HepG2 (cell line): ENCODE measurements around the gene KRTAP10-11.

ENCODE experiments used
- BHLHE40 ChIP-seq: IDR thresholded peaks from 2 replicates; pipeline ENCODE4 v1.6.1; 2011; ENCODE audit warnings: low read length, improper control_type of control experiment
- CHCHD3 ChIP-seq: sonication (generic); formaldehyde crosslinking; IDR thresholded peaks from 2 replicates; pipeline ENCODE4 v1.8.0; 2022; ENCODE audit warnings: mild to moderate bottlenecking, missing genetic modification reagents, moderate library complexity
- EP300 ChIP-seq, 3 experiments: sonication (generic) in 1 of 3; formaldehyde crosslinking in 1 of 3; IDR thresholded peaks; 2 replicates each; pipeline versions ENCODE4 v1.5.1 to v1.6.1; 2011 to 2020; ENCODE audit warnings: low read depth in 2 of 3, low read length in 2 of 3, borderline replicate concordance in 1 of 3, improper control_type of control experiment in 1 of 3, mild to moderate bottlenecking in 1 of 3, missing genetic modification reagents in 1 of 3, moderate library complexity in 1 of 3
- JUN ChIP-seq: sonication (generic); formaldehyde crosslinking; IDR thresholded peaks from 2 replicates; pipeline ENCODE4 v1.4.0; 2020; ENCODE audit warnings: mild to moderate bottlenecking, missing genetic modification reagents
- KDM4B ChIP-seq: sonication (generic); formaldehyde crosslinking; IDR thresholded peaks from 2 replicates; pipeline ENCODE4 v1.4.0; 2020; ENCODE audit warnings: missing genetic modification reagents
- MAFK ChIP-seq, 2 experiments: IDR thresholded peaks in 1 of 2; conservative IDR thresholded peaks in 1 of 2; 2 replicates each; pipeline ENCODE4 v1.6.1; 2011; ENCODE audit warnings: improper control_type of control experiment in 2 of 2, low read length in 2 of 2
- RFX3 ChIP-seq: IDR thresholded peaks from 2 replicates; pipeline ENCODE4 v1.6.1; 2016; ENCODE audit warnings: missing biosample characterization, missing genetic modification reagents
- ZNF563 ChIP-seq: sonication (generic); formaldehyde crosslinking; IDR thresholded peaks from 2 replicates; pipeline ENCODE4 v1.8.0; 2022; ENCODE audit warnings: mild to moderate bottlenecking, moderate library complexity, missing genetic modification reagents
- TF ChIP-seq, protein P1 (sequence below): sonication (generic); formaldehyde crosslinking; IDR thresholded peaks from 2 replicates; pipeline ENCODE4 v1.8.1; 2023; ENCODE audit warnings: missing genetic modification reagents, inconsistent platforms, borderline replicate concordance
- TF ChIP-seq, protein P2 (sequence below): sonication (generic); formaldehyde crosslinking; IDR thresholded peaks from 2 replicates; pipeline ENCODE4 v1.5.0; 2020; ENCODE audit warnings: mild to moderate bottlenecking, missing genetic modification reagents, moderate library complexity
- TF ChIP-seq, protein P3 (sequence below): fragments of 450-650 bp; IDR thresholded peaks from 2 replicates; pipeline ENCODE4 v1.6.1; 2017; ENCODE audit warnings: mild to moderate bottlenecking
- TF ChIP-seq, protein P4 (sequence below): sonication (generic); formaldehyde crosslinking; IDR thresholded peaks from 2 replicates; pipeline ENCODE4 v1.4.0; 2020; ENCODE audit warnings: missing genetic modification reagents, borderline replicate concordance

DNA sequence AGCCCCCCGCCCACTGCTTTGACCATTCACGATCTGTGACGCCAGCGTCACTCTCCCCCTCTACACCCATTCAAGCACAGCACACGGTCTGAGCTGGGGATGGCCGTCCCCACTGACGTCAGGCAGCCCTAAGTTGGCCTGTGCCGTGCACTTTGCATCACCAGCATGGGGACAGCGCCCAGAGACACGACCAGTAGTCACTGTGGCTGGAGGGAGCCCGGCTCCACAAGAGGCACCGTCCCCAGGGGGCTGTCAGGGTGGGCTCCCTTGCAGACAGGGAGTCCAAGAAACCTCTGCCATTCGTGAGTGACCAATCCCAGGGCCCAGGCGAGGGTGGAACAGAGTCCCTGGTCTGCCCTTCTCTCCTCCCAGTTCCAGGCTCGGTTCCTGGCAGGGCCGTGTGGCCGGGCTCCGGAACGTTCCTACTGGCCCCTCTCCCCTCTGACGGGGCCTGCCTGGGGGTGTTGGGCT is 32.0 kb upstream of the KRTAP10-11 start:
- TF ChIP-seq JUN (CRISPR knock-in tag) (no peak), BHLHE40 (no peak), KDM4B (no peak), CHCHD3 (no peak), MAFK (conservative IDR thresholded peaks at IDR 0.05 in 1 of 2, IDR thresholded peaks at IDR 0.05 in 1 of 2; ENCODE audit: low read length in 2 of 2) (no peak), ZNF563 (CRISPR knock-in tag) (no peak), RFX3 (CRISPR knock-in tag) (no peak), EP300 (IDR thresholded peaks at IDR 0.05; ENCODE audit: low read depth in 2 of 2, low read length in 2 of 2) (no peak), EP300 (CRISPR knock-in tag; IDR thresholded peaks at IDR 0.05; ENCODE audit: borderline replicate concordance) (no peak)
- TF ChIP-seq, protein P1, sequence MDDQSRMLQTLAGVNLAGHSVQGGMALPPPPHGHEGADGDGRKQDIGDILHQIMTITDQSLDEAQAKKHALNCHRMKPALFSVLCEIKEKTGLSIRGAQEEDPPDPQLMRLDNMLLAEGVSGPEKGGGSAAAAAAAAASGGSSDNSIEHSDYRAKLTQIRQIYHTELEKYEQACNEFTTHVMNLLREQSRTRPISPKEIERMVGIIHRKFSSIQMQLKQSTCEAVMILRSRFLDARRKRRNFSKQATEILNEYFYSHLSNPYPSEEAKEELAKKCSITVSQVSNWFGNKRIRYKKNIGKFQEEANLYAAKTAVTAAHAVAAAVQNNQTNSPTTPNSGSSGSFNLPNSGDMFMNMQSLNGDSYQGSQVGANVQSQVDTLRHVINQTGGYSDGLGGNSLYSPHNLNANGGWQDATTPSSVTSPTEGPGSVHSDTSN = no peak
- TF ChIP-seq, protein P2, sequence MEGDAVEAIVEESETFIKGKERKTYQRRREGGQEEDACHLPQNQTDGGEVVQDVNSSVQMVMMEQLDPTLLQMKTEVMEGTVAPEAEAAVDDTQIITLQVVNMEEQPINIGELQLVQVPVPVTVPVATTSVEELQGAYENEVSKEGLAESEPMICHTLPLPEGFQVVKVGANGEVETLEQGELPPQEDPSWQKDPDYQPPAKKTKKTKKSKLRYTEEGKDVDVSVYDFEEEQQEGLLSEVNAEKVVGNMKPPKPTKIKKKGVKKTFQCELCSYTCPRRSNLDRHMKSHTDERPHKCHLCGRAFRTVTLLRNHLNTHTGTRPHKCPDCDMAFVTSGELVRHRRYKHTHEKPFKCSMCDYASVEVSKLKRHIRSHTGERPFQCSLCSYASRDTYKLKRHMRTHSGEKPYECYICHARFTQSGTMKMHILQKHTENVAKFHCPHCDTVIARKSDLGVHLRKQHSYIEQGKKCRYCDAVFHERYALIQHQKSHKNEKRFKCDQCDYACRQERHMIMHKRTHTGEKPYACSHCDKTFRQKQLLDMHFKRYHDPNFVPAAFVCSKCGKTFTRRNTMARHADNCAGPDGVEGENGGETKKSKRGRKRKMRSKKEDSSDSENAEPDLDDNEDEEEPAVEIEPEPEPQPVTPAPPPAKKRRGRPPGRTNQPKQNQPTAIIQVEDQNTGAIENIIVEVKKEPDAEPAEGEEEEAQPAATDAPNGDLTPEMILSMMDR (CRISPR knock-in tag) = no peak
- TF ChIP-seq, protein P3, sequence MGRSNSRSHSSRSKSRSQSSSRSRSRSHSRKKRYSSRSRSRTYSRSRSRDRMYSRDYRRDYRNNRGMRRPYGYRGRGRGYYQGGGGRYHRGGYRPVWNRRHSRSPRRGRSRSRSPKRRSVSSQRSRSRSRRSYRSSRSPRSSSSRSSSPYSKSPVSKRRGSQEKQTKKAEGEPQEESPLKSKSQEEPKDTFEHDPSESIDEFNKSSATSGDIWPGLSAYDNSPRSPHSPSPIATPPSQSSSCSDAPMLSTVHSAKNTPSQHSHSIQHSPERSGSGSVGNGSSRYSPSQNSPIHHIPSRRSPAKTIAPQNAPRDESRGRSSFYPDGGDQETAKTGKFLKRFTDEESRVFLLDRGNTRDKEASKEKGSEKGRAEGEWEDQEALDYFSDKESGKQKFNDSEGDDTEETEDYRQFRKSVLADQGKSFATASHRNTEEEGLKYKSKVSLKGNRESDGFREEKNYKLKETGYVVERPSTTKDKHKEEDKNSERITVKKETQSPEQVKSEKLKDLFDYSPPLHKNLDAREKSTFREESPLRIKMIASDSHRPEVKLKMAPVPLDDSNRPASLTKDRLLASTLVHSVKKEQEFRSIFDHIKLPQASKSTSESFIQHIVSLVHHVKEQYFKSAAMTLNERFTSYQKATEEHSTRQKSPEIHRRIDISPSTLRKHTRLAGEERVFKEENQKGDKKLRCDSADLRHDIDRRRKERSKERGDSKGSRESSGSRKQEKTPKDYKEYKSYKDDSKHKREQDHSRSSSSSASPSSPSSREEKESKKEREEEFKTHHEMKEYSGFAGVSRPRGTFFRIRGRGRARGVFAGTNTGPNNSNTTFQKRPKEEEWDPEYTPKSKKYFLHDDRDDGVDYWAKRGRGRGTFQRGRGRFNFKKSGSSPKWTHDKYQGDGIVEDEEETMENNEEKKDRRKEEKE = no peak
- TF ChIP-seq, protein P4, sequence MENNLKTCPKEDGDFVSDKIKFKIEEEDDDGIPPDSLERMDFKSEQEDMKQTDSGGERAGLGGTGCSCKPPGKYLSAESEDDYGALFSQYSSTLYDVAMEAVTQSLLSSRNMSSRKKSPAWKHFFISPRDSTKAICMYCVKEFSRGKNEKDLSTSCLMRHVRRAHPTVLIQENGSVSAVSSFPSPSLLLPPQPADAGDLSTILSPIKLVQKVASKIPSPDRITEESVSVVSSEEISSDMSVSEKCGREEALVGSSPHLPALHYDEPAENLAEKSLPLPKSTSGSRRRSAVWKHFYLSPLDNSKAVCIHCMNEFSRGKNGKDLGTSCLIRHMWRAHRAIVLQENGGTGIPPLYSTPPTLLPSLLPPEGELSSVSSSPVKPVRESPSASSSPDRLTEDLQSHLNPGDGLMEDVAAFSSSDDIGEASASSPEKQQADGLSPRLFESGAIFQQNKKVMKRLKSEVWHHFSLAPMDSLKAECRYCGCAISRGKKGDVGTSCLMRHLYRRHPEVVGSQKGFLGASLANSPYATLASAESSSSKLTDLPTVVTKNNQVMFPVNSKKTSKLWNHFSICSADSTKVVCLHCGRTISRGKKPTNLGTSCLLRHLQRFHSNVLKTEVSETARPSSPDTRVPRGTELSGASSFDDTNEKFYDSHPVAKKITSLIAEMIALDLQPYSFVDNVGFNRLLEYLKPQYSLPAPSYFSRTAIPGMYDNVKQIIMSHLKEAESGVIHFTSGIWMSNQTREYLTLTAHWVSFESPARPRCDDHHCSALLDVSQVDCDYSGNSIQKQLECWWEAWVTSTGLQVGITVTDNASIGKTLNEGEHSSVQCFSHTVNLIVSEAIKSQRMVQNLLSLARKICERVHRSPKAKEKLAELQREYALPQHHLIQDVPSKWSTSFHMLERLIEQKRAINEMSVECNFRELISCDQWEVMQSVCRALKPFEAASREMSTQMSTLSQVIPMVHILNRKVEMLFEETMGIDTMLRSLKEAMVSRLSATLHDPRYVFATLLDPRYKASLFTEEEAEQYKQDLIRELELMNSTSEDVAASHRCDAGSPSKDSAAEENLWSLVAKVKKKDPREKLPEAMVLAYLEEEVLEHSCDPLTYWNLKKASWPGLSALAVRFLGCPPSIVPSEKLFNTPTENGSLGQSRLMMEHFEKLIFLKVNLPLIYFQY (CRISPR knock-in tag) = no peak
